NCI-H524 treated with DMSO at 0.1 percent for 48 hours (cell line): ENCODE results near the gene TNFRSF14.
"Not testable (repeated sequence)": the region's sequence is repeated elsewhere in the genome, so short reads cannot be mapped to it uniquely, and the experiment has no call there.

Source experiments
- DNase-seq: peaks from one replicate; lab custom pipeline; 2025; lab: John Stamatoyannopoulos, UW

The TNFRSF14 gene

GRCh38 chr1:2569060-2569459 lies 12.9 kb downstream of the TNFRSF14 start:
- no peak for DNase-seq

GRCh38 chr1:2569703-2570102 lies 13.5 kb downstream of the TNFRSF14 start:
- DNase-seq = not testable (repeated sequence)

GRCh38 chr1:2570332-2570731 lies 14.2 kb downstream of the TNFRSF14 start:
- DNase-seq = no peak

- no peak for DNase-seq
Observed at GRCh38 chr1:2571348-2571747, 15.2 kb downstream of the TNFRSF14 start.

GRCh38 chr1:2573250-2573920 lies 17.2 kb downstream of the TNFRSF14 start:
- no peak for DNase-seq

GRCh38 chr1:2574350-2574749 lies 18.2 kb downstream of the TNFRSF14 start:
- no peak for DNase-seq

GRCh38 chr1:2575801-2576663 lies 19.9 kb downstream of the TNFRSF14 start:
- DNase-seq = no peak

GRCh38 chr1:2577565-2578075 lies 21.4 kb downstream of the TNFRSF14 start:
- DNase-seq = not testable (repeated sequence)

GRCh38 chr1:2578758-2579118 lies 22.6 kb downstream of the TNFRSF14 start:
- DNase-seq = no peak

- DNase-seq = no peak
Observed at GRCh38 chr1:2580691-2581090, 24.5 kb downstream of the TNFRSF14 start.

- no peak for DNase-seq
Observed at GRCh38 chr1:2582391-2582790, 26.2 kb downstream of the TNFRSF14 start.

- no peak for DNase-seq
Observed at GRCh38 chr1:2583331-2583791, 27.2 kb downstream of the TNFRSF14 start.

- no peak for DNase-seq
Observed at GRCh38 chr1:2583871-2584351, 27.7 kb downstream of the TNFRSF14 start.

- DNase-seq = no peak
Observed at GRCh38 chr1:2584686-2585317, 28.6 kb downstream of the TNFRSF14 start.

GRCh38 chr1:2585318-2586092 lies 29.3 kb downstream of the TNFRSF14 start:
- no peak for DNase-seq

GRCh38 chr1:2586154-2587070 lies 30.2 kb downstream of the TNFRSF14 start, which contains the start of gene PRXL2B:
Gene PRXL2B, plus strand, starts transcription at chr1:2586777. Its CDS starts 109 bp downstream, at chr1:2586886.
- DNase-seq = peak; percentile 63

- DNase-seq = no peak
Observed at GRCh38 chr1:2587071-2587859, 31.1 kb downstream of the TNFRSF14 start.

GRCh38 chr1:2587860-2588571 lies 31.8 kb downstream of the TNFRSF14 start:
- no peak for DNase-seq
